Breast epithelium (tissue), 3 donors: ENCODE data around the gene SLC4A7.

ENCODE experiments used
- CTCF ChIP-seq, 3 donors: fragments of 450-650 bp; IDR thresholded peaks; one replicate each; pipeline ENCODE4 v1.5.1; 2016 to 2017; ENCODE audit warnings: antibody characterized with exemption in 3 of 3, mild to moderate bottlenecking in 3 of 3, moderate library complexity in 3 of 3
- POLR2AphosphoS5 ChIP-seq, 3 donors: sonication (generic); formaldehyde crosslinking; IDR thresholded peaks; one replicate each; pipeline ENCODE4 v1.6.1; 2017; ENCODE audit warnings: antibody characterized with exemption in 3 of 3

GRCh38 chr3:27451842-27452241 is 32.3 kb downstream of the SLC4A7 start:
- TF ChIP-seq CTCF (IDR thresholded peaks at IDR 0.05) (no peak), POLR2AphosphoS5 (IDR thresholded peaks at IDR 0.05) (no peak)
